HUDEP-2 (cell line): ENCODE results near the gene NME3.
"Not testable (repeated sequence)": the region's sequence is repeated elsewhere in the genome, so short reads cannot be mapped to it uniquely, and the experiment has no call there.

Source experiments
- DNase-seq, 76 experiments: peaks; one replicate each; lab custom pipeline; 2025; ENCODE audit not compliant: unreplicated experiment in 76 of 76; lab: John Stamatoyannopoulos, UW

NME3 gene

GRCh38 chr16:1771188-1771863, at the start of gene NME3:
Gene NME3 (minus strand): TSS chr16:1771543. CDS start chr16:1771534, 9 bp downstream.
- DNase-seq: peak in 60 of 76 experiments; percentile 12 to 79 (median 52)

- DNase-seq: no peak
Measured at GRCh38 chr16:1820946-1821290, 49.6 kb upstream of the NME3 start.

GRCh38 chr16:1820096-1820945, 49.0 kb upstream of the NME3 start:
- peak in 75 of 76 experiments; percentile 76 to 97 (median 92) for DNase-seq

GRCh38 chr16:1819611-1820010, 48.3 kb upstream of the NME3 start:
- DNase-seq: no peak

GRCh38 chr16:1818873-1819525, 47.7 kb upstream of the NME3 start:
- no peak for DNase-seq

GRCh38 chr16:1818204-1818872, 47.0 kb upstream of the NME3 start:
- DNase-seq: no peak

- DNase-seq: no peak
Measured at GRCh38 chr16:1817716-1818115, 46.4 kb upstream of the NME3 start.

GRCh38 chr16:1817276-1817589, 45.9 kb upstream of the NME3 start:
- no peak for DNase-seq

- no peak for DNase-seq
Measured at GRCh38 chr16:1816396-1817275, 45.3 kb upstream of the NME3 start.

- no peak for DNase-seq
Measured at GRCh38 chr16:1815461-1815860, 44.1 kb upstream of the NME3 start.

- peak in 67 of 76 experiments; percentile 10 to 87 (median 69) for DNase-seq
Measured at GRCh38 chr16:1812732-1813163, 41.4 kb upstream of the NME3 start.

- DNase-seq: no peak
Measured at GRCh38 chr16:1810536-1810935, 39.2 kb upstream of the NME3 start.

GRCh38 chr16:1810106-1810505, 38.8 kb upstream of the NME3 start:
- DNase-seq: no peak

GRCh38 chr16:1809281-1809801, 38.0 kb upstream of the NME3 start:
- no peak for DNase-seq

- DNase-seq: no peak
Measured at GRCh38 chr16:1808691-1809090, 37.3 kb upstream of the NME3 start.

GRCh38 chr16:1807626-1808025, 36.3 kb upstream of the NME3 start:
- DNase-seq: no peak

GRCh38 chr16:1800701-1801100, 29.4 kb upstream of the NME3 start:
- no peak for DNase-seq

GRCh38 chr16:1799263-1799662, 27.9 kb upstream of the NME3 start:
- not testable (repeated sequence) for DNase-seq

- DNase-seq: no peak
Measured at GRCh38 chr16:1794908-1795666, 23.7 kb upstream of the NME3 start.
